GM23338 (cell line): ENCODE measurements around the gene HPDL.

ENCODE experiments used
- CREB1 ChIP-seq: fragments of 250-450 bp; sonication (Bioruptor Pico); IDR thresholded peaks from 2 replicates; pipeline ENCODE4 v1.5.0; 2020; ENCODE audit warnings: low read depth, mild to moderate bottlenecking, moderate library complexity
- ETS1 ChIP-seq: IDR thresholded peaks from 2 replicates; pipeline ENCODE4 v1.6.1; 2016; ENCODE audit warnings: antibody characterized with exemption
- EZH2 ChIP-seq: fragments of 200-600 bp; sonication (generic); IDR thresholded peaks from one replicate; pipeline ENCODE4 v1.8.0; 2017; ENCODE audit warnings: antibody characterized with exemption, mild to moderate bottlenecking, low read depth; ENCODE audit not compliant: unreplicated experiment
- EZH2phosphoT487 ChIP-seq: fragments of 200-600 bp; sonication (generic); IDR thresholded peaks from one replicate; pipeline ENCODE4 v1.8.1; 2018; ENCODE audit warnings: antibody characterized with exemption; ENCODE audit not compliant: unreplicated experiment
- JUNB ChIP-seq: IDR thresholded peaks from one replicate; pipeline ENCODE4 v1.6.1; 2016; ENCODE audit warnings: antibody characterized with exemption; ENCODE audit not compliant: unreplicated experiment
- POLR2AphosphoS5 ChIP-seq: IDR thresholded peaks from 2 replicates; pipeline ENCODE4 v1.6.1; 2016; ENCODE audit warnings: antibody characterized with exemption, low read depth
- STAT1 ChIP-seq: IDR thresholded peaks from one replicate; pipeline ENCODE4 v1.6.1; 2016; ENCODE audit warnings: antibody characterized with exemption; ENCODE audit not compliant: unreplicated experiment
- ZNF114 ChIP-seq: fragments of 250-450 bp; sonication (Bioruptor Pico); IDR thresholded peaks from 2 replicates; pipeline ENCODE4 v1.5.0; 2020; ENCODE audit warnings: mild to moderate bottlenecking, moderate library complexity
- ZNF331 ChIP-seq: fragments of 250-450 bp; sonication (Bioruptor Pico); IDR thresholded peaks from 2 replicates; pipeline ENCODE4 v1.5.0; 2020; ENCODE audit warnings: low read depth, mild to moderate bottlenecking, moderate library complexity
- TF ChIP-seq, protein P1 (sequence below), 2 experiments: fragments of 200-600 bp in 1 of 2; sonication (generic) in 1 of 2; conservative IDR thresholded peaks; 2 replicates each; pipeline versions ENCODE4 v1.5.1 to v1.6.1; 2016 to 2017; ENCODE audit warnings: antibody characterized with exemption in 2 of 2, low read depth in 2 of 2, mild to moderate bottlenecking in 2 of 2, moderate library complexity in 1 of 2
- TF ChIP-seq, protein P2 (sequence below): fragments of 250-450 bp; sonication (Bioruptor Pico); IDR thresholded peaks from 2 replicates; pipeline ENCODE4 v1.5.0; 2020; ENCODE audit warnings: mild to moderate bottlenecking, moderate library complexity
- TF ChIP-seq, protein P3 (sequence below): IDR thresholded peaks from one replicate; pipeline ENCODE4 v1.6.1; 2018; ENCODE audit warnings: antibody characterized with exemption; ENCODE audit not compliant: unreplicated experiment

DNA sequence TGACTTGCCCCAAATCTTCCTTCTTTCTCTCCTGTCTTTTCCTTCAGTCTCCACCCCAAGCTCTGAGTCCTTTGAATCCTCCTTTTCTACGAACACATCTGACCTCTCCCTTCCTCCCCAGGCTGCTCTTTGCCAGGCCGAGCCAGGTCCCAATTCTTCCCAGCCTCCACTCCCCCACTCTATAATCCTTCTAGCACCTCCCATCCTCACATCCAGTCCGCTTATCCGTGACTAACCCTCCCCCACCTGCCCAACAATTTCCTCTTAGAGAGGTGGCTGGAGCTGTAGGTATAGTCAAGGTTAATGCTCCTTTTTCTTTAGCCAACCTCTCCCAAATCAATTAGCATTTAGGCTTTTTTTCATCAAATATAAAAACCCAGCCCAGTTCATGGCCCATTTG lies 9.5 kb upstream of the HPDL start:
- TF ChIP-seq, protein P1, sequence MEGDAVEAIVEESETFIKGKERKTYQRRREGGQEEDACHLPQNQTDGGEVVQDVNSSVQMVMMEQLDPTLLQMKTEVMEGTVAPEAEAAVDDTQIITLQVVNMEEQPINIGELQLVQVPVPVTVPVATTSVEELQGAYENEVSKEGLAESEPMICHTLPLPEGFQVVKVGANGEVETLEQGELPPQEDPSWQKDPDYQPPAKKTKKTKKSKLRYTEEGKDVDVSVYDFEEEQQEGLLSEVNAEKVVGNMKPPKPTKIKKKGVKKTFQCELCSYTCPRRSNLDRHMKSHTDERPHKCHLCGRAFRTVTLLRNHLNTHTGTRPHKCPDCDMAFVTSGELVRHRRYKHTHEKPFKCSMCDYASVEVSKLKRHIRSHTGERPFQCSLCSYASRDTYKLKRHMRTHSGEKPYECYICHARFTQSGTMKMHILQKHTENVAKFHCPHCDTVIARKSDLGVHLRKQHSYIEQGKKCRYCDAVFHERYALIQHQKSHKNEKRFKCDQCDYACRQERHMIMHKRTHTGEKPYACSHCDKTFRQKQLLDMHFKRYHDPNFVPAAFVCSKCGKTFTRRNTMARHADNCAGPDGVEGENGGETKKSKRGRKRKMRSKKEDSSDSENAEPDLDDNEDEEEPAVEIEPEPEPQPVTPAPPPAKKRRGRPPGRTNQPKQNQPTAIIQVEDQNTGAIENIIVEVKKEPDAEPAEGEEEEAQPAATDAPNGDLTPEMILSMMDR (conservative IDR thresholded peaks at IDR 0.05; ENCODE audit: low read depth in 2 of 2) = no peak
- TF ChIP-seq, protein P2, sequence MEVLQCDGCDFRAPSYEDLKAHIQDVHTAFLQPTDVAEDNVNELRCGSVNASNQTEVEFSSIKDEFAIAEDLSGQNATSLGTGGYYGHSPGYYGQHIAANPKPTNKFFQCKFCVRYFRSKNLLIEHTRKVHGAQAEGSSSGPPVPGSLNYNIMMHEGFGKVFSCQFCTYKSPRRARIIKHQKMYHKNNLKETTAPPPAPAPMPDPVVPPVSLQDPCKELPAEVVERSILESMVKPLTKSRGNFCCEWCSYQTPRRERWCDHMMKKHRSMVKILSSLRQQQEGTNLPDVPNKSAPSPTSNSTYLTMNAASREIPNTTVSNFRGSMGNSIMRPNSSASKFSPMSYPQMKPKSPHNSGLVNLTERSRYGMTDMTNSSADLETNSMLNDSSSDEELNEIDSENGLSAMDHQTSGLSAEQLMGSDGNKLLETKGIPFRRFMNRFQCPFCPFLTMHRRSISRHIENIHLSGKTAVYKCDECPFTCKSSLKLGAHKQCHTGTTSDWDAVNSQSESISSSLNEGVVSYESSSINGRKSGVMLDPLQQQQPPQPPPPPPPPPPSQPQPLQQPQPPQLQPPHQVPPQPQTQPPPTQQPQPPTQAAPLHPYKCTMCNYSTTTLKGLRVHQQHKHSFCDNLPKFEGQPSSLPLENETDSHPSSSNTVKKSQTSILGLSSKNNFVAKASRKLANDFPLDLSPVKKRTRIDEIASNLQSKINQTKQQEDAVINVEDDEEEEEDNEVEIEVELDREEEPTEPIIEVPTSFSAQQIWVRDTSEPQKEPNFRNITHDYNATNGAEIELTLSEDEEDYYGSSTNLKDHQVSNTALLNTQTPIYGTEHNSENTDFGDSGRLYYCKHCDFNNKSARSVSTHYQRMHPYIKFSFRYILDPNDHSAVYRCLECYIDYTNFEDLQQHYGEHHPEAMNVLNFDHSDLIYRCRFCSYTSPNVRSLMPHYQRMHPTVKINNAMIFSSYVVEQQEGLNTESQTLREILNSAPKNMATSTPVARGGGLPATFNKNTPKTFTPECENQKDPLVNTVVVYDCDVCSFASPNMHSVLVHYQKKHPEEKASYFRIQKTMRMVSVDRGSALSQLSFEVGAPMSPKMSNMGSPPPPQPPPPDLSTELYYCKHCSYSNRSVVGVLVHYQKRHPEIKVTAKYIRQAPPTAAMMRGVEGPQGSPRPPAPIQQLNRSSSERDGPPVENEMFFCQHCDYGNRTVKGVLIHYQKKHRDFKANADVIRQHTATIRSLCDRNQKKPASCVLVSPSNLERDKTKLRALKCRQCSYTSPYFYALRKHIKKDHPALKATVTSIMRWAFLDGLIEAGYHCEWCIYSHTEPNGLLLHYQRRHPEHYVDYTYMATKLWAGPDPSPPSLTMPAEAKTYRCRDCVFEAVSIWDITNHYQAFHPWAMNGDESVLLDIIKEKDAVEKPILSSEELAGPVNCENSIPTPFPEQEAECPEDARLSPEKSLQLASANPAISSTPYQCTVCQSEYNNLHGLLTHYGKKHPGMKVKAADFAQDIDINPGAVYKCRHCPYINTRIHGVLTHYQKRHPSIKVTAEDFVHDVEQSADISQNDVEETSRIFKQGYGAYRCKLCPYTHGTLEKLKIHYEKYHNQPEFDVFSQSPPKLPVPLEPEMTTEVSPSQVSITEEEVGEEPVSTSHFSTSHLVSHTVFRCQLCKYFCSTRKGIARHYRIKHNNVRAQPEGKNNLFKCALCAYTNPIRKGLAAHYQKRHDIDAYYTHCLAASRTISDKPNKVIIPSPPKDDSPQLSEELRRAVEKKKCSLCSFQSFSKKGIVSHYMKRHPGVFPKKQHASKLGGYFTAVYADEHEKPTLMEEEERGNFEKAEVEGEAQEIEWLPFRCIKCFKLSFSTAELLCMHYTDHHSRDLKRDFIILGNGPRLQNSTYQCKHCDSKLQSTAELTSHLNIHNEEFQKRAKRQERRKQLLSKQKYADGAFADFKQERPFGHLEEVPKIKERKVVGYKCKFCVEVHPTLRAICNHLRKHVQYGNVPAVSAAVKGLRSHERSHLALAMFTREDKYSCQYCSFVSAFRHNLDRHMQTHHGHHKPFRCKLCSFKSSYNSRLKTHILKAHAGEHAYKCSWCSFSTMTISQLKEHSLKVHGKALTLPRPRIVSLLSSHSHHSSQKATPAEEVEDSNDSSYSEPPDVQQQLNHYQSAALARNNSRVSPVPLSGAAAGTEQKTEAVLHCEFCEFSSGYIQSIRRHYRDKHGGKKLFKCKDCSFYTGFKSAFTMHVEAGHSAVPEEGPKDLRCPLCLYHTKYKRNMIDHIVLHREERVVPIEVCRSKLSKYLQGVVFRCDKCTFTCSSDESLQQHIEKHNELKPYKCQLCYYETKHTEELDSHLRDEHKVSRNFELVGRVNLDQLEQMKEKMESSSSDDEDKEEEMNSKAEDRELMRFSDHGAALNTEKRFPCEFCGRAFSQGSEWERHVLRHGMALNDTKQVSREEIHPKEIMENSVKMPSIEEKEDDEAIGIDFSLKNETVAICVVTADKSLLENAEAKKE (CRISPR knock-in tag) = no peak
- TF ChIP-seq ZNF331 (CRISPR knock-in tag) = no peak
- no peak for TF ChIP-seq POLR2AphosphoS5
- TF ChIP-seq, protein P3, sequence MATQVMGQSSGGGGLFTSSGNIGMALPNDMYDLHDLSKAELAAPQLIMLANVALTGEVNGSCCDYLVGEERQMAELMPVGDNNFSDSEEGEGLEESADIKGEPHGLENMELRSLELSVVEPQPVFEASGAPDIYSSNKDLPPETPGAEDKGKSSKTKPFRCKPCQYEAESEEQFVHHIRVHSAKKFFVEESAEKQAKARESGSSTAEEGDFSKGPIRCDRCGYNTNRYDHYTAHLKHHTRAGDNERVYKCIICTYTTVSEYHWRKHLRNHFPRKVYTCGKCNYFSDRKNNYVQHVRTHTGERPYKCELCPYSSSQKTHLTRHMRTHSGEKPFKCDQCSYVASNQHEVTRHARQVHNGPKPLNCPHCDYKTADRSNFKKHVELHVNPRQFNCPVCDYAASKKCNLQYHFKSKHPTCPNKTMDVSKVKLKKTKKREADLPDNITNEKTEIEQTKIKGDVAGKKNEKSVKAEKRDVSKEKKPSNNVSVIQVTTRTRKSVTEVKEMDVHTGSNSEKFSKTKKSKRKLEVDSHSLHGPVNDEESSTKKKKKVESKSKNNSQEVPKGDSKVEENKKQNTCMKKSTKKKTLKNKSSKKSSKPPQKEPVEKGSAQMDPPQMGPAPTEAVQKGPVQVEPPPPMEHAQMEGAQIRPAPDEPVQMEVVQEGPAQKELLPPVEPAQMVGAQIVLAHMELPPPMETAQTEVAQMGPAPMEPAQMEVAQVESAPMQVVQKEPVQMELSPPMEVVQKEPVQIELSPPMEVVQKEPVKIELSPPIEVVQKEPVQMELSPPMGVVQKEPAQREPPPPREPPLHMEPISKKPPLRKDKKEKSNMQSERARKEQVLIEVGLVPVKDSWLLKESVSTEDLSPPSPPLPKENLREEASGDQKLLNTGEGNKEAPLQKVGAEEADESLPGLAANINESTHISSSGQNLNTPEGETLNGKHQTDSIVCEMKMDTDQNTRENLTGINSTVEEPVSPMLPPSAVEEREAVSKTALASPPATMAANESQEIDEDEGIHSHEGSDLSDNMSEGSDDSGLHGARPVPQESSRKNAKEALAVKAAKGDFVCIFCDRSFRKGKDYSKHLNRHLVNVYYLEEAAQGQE = no peak
- no peak for TF ChIP-seq EZH2
- no peak for TF ChIP-seq ZNF114 (CRISPR knock-in tag)
- no peak for TF ChIP-seq JUNB
- TF ChIP-seq EZH2phosphoT487 = no peak
- TF ChIP-seq CREB1 = no peak
- TF ChIP-seq ETS1 = no peak
- TF ChIP-seq STAT1 = no peak
